DMS79 (cell line): ENCODE results near the gene CCDC88B.

Experiments used
- DNase-seq: peaks from one replicate; lab custom pipeline; 2025; lab: John Stamatoyannopoulos, UW

The CCDC88B gene

GRCh38 chr11:64339754-64340408, at the start of gene CCDC88B:
Gene CCDC88B, plus strand, starts transcription at chr11:64340204. Its CDS starts 63 bp downstream, at chr11:64340267.
- DNase-seq, result no peak

DNA sequence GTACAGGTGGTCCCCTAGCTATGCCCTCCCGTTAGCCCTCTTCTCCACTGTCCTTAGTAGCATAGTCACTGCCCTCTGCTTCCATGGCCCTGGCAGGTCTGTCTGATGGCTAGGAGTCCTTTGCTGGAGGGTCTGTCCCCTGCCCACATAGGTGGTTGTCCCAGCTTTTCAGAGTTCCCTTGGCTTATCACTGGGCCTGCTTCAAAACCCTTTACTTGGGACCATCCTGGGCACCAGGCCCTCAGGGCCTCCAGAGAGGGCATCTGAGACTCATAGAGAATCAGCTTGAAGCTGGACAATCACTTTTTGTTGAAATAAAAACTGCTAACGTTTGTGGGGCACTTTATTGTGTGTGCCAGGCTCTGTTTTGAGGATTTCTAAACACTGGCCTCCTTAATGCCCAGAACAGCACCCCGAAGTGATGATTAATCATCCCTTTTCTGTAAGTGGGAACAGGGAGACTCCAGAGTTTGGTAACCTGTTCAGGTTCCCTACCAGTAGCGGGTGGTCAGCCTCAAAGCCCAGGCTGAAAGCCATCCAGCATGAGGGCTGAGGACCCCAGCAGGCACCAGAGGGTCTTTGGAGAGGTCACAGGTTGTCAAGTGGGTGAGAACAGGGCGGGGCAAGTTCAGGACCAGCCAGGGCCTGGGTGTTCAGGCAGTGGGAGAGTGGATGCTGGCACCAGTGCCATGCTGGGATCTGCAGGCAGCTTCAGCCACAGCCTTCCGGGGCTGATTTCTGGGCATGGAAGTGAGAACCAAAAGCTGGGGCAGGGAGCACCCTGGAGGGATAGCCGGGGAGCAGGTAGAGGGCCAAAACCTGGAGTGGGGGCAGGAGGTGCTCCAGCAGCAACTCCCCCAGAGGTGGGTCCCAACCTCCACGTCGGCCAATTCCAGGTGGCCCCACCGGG, 49.4 kb upstream of the CCDC88B start:
- no peak for DNase-seq

DNA sequence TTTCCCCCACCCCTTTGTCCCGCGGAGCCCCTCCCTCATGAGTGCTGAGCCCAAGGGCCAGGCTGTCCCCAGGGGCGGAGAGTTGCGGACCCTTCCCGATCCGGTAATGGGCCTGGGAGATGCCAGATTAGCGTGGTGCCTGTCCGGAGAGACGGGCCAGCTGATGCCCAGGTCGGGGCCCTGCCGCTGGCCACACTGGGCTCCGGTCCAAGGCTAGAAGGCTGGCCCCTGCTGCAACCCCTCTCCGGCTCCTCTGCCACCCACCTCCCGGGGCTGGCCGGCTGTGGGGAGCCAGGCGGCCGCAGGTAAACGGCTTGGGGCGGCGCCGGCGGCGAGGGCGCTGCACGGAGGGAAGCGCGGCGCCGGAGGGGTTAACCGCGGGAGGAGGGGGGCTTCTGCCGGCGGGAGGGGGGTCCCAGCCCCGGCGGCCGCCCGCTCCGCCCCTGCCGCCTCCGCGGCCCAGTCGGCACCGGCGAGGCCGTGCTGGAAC, 48.7 kb upstream of the CCDC88B start, which contains the start of gene KCNK4:
KCNK4 (plus strand) TSS at position 41 of the 490 bp plus-strand sequence. CDS start 1,717 bp downstream, outside the sequence.
- DNase-seq, result no peak

DNA sequence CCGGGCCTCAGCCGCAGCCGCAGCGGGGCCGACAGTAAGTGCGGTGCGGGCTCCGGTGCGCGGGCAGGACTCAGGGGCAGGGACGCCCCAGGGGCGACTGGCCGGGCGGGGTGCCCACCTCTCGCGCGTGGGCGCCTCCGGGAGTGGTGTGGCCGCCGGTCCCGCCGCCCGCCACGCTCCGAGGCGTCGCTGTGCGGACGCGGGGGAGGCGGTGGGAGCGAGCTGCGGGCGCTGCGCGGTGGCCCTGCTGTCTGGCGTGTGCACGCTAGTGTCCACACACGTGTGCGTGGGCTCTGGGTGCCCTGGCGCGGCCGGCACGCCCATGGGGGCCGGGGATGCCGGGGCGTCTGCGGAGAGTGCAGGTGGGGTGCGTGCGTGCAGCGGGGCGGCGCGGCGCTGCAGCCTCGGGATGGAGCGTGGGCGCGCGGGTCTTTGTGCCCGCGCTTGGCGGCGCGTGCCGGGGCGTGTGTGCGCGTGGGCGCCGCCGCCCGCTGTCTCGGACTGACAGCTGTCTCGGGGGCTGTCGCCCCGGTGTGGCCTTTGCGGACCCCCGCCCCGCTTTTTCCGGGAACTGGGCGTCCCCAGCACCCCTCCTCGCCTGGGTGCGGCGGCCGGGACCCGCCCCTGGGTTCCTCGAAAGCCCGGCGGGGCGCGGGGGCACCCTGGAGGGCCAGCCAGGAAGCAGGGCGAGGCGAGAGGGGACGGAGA, 48.1 kb upstream of the CCDC88B start:
- DNase-seq, result no peak

- DNase-seq, result no peak
These were observed 47.3 kb upstream of the CCDC88B start for GRCh38 chr11:64292460-64293254.

- DNase-seq, result no peak
These were observed 45.2 kb upstream of the CCDC88B start for GRCh38 chr11:64294774-64295173.

- DNase-seq, result no peak
These were observed 44.2 kb upstream of the CCDC88B start for GRCh38 chr11:64295760-64296159.

DNA sequence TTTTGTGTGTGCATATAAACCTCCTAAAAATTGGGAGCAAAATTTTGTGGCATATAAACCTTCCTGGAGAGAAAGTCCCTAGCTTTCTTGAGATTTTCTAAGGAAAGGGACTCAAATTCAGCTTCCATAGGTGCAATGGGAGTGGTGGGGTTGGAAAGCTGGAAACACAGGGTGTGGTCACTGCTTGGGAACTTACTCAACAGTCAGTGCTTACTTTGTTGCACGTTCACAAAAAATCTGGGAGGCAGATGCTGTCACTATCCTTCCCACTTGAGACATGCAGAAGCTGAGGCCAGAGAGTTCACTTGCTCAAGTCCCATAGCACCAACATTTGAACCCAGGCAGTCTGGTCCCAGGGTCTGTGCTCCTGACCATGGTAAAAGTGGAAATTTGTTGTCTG, 43.8 kb upstream of the CCDC88B start:
- no peak for DNase-seq

- no peak for DNase-seq
These were observed 42.9 kb upstream of the CCDC88B start for GRCh38 chr11:64296830-64297698.

DNA sequence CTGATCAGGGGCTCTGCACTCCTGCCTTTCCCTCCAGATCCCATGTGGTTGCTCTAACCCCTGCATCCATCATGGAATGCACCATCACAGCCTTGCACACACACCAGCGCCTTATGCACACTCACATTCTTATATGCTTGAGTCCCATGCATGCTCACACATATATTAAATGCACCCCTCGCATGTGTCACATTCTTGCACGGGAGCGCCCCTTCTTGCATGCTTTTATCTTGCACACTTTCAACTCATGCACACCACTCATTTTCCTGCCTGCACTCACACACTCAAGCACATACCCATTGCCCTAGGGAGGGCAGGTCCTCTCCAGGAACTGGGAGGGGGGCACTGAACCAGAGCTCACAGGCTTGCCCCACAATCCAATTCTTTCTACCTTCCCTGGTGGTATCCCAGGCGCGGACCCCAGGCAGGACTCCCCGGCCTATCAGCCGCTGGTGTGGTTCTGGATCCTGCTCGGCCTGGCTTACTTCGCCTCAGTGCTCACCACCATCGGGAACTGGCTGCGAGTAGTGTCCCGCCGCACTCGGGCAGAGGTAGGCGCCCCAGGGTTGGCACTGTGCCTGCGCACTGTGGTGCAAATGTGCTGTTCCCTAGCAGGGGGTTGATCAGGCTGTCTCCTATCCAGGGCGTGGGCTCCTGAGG, 42.2 kb upstream of the CCDC88B start:
- no peak for DNase-seq

GRCh38 chr11:64298966-64299846, 40.8 kb upstream of the CCDC88B start:
- no peak for DNase-seq

DNA sequence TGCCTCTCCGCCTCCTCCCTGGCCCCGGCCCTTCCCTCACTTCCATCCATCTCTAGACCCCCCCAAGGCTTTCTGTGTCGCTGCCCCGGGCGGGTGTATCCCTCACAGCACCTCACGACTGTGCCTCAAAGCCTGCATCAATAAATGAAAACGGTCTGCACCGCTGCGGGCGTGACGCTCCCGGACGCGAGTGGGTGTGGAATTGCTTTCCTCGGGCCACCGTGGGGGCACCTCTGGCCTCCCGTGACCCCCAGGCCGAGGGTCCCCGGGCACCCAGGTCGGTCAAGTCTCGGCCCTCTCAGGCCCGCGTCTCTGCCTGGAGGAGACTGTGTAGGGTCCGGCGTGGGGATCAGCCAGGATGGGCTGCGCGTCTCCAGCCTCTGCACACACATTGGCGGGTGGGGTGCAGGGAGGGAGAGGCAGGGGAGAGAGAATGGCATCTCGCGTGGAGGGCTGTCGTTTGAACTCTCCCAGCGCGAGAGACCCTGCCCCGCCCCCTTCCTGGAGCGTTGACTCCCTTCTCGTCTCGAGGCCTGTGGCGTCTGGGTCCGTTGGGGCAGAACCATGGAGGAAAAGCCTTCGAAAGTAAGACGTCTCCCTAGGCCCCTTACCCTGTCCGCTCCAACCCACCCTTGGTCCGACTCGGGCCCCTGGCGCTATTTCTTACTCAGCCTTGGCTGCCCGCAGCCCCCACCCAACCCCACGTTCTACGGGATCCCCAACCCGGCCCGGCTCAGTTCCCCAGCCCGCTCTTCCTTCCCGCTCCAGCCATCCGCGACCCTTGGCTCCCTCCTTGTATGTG, 40.0 kb upstream of the CCDC88B start, which contains the start of gene CATSPERZ:
CATSPERZ (plus strand) TSS at position 512 of the 802 bp plus-strand sequence; CDS start at position 565, 53 bp downstream.
- DNase-seq, result no peak

DNA sequence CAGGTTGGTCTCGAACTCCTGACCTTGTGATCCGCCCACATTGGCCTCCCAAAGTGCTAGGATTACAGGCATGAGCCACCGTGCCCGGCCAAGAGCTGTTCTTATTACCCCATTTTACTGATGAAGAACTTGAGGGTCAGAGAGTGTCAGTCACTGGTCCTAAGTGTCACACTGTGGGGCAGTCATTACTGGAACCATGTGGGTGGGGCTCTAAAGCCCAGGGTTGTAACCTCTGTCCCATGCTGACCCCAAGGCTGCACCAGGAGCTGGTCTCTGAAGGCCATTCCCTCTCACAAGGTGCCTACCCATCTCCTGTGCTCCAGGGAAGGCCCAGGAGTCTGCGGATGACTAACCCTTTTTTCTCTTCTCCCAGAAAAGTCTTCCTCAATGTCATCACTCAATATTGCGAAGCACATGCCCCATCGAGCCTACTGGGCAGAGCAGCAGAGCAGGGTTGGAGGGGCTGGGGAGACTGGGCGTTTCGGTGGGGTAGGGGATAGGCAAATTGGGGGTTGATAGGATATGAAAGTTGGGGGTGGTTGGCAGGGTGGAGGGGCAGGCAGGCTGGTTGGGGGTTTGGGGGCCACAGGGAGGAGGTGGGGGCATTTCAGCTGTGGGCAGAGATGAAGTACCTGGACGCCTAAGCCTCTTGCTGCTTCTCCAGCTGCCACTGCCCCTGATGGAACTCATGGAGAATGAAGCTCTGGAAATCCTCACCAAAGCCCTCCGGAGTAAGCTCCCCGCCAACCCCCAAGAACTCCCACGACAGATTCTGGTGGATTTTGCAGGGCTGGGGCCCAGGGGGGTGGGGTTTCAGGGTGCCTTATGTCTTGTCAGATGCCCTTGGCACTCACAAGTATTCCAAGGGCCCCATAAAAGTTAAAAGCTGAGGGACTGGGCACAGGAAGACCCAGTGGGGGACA, 36.6 kb upstream of the CCDC88B start:
- DNase-seq, result no peak

GRCh38 chr11:64304032-64304315, 36.0 kb upstream of the CCDC88B start:
- no peak for DNase-seq

DNA sequence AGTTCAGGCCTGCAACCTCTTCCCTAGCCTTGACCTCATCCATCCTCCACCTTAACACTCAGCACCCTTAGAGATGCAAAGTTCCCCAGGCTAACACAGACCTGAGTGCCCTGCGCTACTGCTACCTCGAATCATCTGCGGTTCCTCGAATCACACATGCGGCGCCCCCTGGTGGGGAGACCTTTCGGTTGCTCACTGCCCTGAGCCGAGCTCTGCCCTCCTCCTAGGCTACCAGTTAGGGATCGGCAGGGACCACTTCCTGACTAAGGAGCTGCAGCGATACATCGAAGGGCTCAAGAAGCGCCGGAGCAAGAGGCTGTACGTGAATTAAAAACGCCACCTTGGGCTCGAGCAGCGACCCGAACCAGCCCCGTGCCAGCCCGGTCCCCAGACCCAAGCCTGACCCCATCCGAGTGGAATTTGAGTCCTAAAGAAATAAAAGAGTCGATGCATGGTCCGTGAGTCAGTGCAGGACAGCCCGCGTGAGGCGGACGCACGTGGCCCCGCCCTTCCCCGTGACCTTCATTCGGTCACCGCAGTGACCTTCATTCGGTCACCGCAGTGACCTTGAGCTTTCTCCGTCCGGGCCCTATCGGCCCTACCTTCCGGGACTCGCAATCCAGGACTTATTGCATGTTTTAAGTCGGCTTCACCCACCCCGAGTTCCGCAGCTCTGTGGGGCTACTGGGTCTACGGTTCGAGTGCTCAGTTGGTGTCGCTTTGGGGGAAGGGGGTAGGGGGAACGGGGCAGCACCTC, 35.5 kb upstream of the CCDC88B start:
- DNase-seq, result peak; percentile 78

DNA sequence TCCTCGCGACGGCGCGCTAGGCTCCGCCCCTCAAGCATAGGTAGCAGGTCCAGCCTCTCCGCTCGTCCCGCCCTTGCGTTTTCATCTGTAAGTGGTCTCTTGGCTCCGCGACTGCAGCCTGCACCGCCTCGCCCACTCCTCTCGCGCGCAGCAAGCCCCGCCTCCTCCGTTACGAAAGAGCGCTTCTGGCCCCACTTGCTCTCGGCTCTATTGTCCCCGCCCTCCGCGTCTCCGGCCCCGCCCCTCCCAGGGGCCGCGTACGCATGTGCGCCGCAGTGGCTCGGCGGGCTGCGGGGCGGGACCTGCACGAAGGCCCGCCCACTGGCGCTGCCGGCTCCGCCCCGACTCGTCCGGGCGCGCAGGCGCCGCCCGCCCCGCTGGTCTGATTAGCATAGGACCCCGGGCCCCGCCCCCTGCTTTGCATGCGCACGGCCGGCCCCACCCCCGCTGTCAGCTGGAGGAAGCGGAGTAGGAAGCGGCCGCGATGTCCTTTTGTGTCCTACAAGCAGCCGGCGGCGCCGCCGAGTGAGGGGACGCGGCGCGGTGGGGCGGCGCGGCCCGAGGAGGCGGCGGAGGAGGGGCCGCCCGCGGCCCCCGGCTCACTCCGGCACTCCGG, 34.8 kb upstream of the CCDC88B start, which contains the start of gene ESRRA:
ESRRA (plus strand) TSS at position 450 of the 616 bp plus-strand sequence. CDS start 1,656 bp downstream, outside the sequence.
- peak; percentile 98 for DNase-seq
